SJCRH30 (cell line): Measurements from ENCODE around the gene NREP. TPM values are rescaled to one million over a fixed set of nuclear protein-coding genes. Genes with fewer than 3 reads are reported as not detected.

ENCODE experiments used
- DNase-seq, 2 experiments: peaks; one replicate each; pipeline ENCODE4 v3.0.0-alpha.2; 2015 to 2020
- H3K27ac ChIP-seq: fragments of 250-450 bp; sonication (Bioruptor Pico); 2 replicates; pipeline ENCODE4 v1.5.1; 2020; ENCODE audit warnings: mild to moderate bottlenecking, moderate library complexity
- H3K27me3 ChIP-seq: fragments of 250-450 bp; sonication (Bioruptor Pico); 2 replicates; pipeline ENCODE4 v1.5.1; 2020; ENCODE audit warnings: mild to moderate bottlenecking, moderate library complexity
- H3K36me3 ChIP-seq: fragments of 250-450 bp; sonication (Bioruptor Pico); 2 replicates; pipeline ENCODE4 v1.5.1; 2020; ENCODE audit warnings: mild to moderate bottlenecking, moderate library complexity
- H3K4me1 ChIP-seq: fragments of 250-450 bp; sonication (Bioruptor Pico); 2 replicates; pipeline ENCODE4 v1.5.1; 2020; ENCODE audit warnings: mild to moderate bottlenecking, moderate library complexity
- H3K4me3 ChIP-seq: fragments of 250-450 bp; sonication (Bioruptor Pico); 2 replicates; pipeline ENCODE4 v1.5.1; 2020; ENCODE audit warnings: mild to moderate bottlenecking, moderate library complexity
- H3K9me3 ChIP-seq: fragments of 250-450 bp; sonication (Bioruptor Pico); replicated peaks from 2 replicates; pipeline ENCODE4 v1.5.1; 2020; ENCODE audit warnings: mild to moderate bottlenecking, moderate library complexity
- total RNA-seq: library from RNA; depleted of rRNA; stranded (reverse); fragments of >200 nt; shearing (Covaris generic); gene quantifications from 2 replicates; pipeline ENCODE4 v1.2.3, GENCODE V29; 2014

The NREP gene
- total RNA-seq, 1 experiment from 2014 or later = 101 TPM

DNA sequence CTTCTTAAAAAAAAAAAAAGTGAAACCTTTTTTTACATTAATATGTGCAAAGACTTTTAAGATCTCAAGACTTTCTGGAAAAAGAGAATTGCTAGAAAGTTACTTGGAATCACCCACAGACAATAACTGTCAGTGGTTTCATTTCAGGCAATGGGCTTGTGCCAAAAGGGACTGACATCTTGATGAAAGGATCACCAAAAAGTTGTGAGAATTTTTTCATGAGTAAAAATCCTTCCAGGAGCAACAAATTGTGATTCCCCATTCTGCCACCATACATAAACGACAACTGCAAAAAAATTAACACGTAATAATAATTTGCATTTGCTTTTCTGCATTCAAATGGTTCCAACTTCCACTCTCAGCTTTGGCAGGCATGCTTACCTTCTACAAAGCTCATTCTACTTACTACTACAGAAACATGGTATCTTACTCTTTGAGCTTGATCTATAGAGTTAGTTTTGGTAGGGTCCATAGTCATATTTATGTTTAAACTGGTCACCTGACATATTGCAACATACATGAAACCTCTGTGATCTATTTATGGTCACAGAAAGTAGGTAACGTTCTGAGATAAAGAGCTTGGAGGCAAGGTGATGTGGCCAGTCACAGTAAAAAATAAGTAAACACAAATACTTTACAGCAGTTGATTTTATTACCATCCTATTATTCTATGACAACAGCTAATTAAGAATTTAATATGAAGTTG is 3.0 kb downstream of the NREP start:
- H3K27ac ChIP-seq = no peak overlapping the region
- H3K36me3 ChIP-seq = peaks cover 14% of the 10 kb centered on the region
- no peaks in the 10 kb centered on the region for H3K9me3 ChIP-seq
- DNase-seq = no peak
- no peaks in the 10 kb centered on the region for H3K27me3 ChIP-seq
- H3K4me3 ChIP-seq = no peak overlapping the region
- peaks cover 12% of the 10 kb centered on the region for H3K4me1 ChIP-seq

DNA sequence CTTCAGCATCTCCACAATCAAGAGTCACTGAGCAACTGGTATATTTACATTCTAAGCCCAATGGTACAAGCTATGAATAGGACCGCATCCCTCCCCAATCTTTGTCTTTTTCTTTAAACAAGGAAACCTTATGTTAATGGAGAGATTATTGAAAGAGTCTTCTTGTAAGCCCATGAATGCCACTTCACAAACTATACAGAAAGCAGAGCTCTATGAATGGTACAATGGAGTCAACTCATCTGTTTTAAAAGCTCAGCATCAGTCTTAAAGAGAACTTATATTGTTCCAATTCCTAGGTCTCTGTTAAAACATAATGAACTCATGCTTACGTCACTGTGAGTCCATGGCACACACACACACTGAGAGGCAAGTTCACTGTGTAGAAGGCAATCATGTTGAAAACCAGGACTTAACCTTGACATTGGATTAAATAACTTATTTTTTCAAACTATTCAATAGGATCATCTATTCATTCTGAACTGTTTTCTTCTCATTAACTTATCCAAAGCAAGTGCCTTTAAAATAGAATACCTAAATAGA is 4.5 kb downstream of the NREP start:
- peaks cover 6% of the 10 kb centered on the region; the same call in 1 of the 2 replicates for H3K4me1 ChIP-seq
- H3K4me3 ChIP-seq = no peak overlapping the region
- no peak overlapping the region for H3K27ac ChIP-seq

GRCh38 chr5:111749303-111750026 is 7.5 kb downstream of the NREP start:
- Histone ChIP-seq H3K9me3 (no peaks in the 10 kb centered on the region), H3K4me3 (no peak overlapping the region), H3K27me3 (no peaks in the 10 kb centered on the region), H3K27ac (no peak overlapping the region), H3K36me3 (peaks cover 16% of the 10 kb centered on the region), H3K4me1 (no peaks in the 10 kb centered on the region; the same call in 1 of the 2 replicates)
- no peak for DNase-seq

More for the DNA sequence above, 4.5 kb downstream of the NREP start:
- DNase-seq = no peak
- H3K27me3 ChIP-seq = no peaks in the 10 kb centered on the region
- no peaks in the 10 kb centered on the region for H3K9me3 ChIP-seq
- peaks cover 16% of the 10 kb centered on the region for H3K36me3 ChIP-seq

- H3K36me3 ChIP-seq = peaks cover 16% of the 10 kb centered on the region
- H3K4me1 ChIP-seq = peaks cover 3% of the 10 kb centered on the region
- H3K27me3 ChIP-seq = no peaks in the 10 kb centered on the region
- peak overlapping the region; percentile 18 for H3K27ac ChIP-seq
- no peaks in the 10 kb centered on the region for H3K9me3 ChIP-seq
- no peak overlapping the region for H3K4me3 ChIP-seq
- DNase-seq = peak in 1 of 2 experiments; percentile 36
These were observed 8.7 kb downstream of the NREP start for GRCh38 chr5:111748304-111748763.

DNA sequence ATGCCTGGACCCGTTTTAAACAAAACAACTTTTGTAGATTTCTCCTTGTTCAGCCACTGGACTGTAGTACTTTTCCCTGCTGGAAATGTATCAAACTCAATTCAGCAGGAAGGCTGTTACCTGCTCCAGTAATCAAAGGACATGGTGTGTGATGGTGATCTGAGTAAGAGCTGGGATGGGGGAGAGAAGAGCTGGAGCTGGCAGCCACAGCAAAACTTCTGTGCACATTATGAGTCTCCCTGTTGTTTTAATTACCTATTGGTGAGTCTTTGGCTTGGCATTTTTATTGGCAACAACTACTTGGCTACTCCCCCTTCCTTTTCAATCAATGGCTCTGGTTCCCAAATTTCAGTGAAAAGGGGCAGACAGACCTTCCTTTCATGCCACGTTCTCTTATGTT is 9.7 kb downstream of the NREP start:
- DNase-seq = no peak
- Histone ChIP-seq H3K4me1 (peaks cover 9% of the 10 kb centered on the region), H3K36me3 (peaks cover 16% of the 10 kb centered on the region), H3K9me3 (no peaks in the 10 kb centered on the region), H3K27me3 (no peaks in the 10 kb centered on the region), H3K27ac (no peak overlapping the region), H3K4me3 (no peak overlapping the region)

DNA sequence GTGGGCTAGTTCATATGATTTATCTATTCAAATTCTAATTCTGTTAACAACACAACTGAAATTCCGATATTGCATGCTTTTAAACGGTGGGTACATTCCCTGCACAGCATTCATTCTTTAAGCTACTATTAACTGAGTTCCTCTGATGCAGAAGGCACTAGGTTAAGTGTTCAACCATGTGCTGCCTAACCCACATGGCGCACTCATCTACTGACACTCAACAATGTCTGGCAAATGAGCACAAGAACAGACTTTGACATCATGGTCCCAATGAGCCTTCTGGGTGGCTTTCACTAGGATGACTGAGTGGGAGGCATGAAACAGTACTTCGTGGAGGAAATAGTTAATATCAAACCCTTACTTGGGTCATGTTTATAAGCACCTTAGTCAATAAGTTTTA is 10.2 kb downstream of the NREP start:
- peaks cover 14% of the 10 kb centered on the region for H3K4me1 ChIP-seq
- no peaks in the 10 kb centered on the region for H3K27me3 ChIP-seq
- no peaks in the 10 kb centered on the region for H3K9me3 ChIP-seq
- DNase-seq = no peak
- no peak overlapping the region for H3K27ac ChIP-seq
- peaks cover 16% of the 10 kb centered on the region for H3K36me3 ChIP-seq
- H3K4me3 ChIP-seq = no peak overlapping the region

GRCh38 chr5:111745075-111745739 is 11.8 kb downstream of the NREP start:
- H3K9me3 ChIP-seq = no peaks in the 10 kb centered on the region
- peaks cover 14% of the 10 kb centered on the region for H3K4me1 ChIP-seq
- no peak for DNase-seq
- peaks cover 8% of the 10 kb centered on the region for H3K36me3 ChIP-seq
- no peaks in the 10 kb centered on the region for H3K27me3 ChIP-seq
- H3K4me3 ChIP-seq = no peak overlapping the region
- H3K27ac ChIP-seq = no peak overlapping the region

DNA sequence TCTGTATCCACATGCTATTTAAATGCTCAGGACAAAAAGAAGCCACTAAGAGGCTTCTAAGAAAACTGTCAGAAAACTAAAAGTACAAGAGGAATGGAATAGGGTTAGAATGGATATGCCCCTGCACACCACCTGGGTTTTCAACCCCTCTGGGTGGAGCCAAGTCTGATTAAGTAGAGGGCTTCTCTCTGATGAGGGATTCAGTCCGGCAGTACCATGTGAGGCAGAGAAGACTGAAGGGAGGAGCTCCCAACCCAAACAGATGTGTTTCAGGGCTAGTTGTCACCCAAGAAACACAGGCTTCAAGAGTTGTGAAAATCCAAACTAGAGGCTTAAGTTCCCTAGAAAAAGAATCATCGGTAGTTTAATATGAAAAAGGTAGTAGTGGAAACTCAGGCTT is 12.5 kb downstream of the NREP start:
- Histone ChIP-seq H3K4me1 (peaks cover 14% of the 10 kb centered on the region), H3K9me3 (no peaks in the 10 kb centered on the region), H3K4me3 (no peak overlapping the region), H3K27me3 (no peaks in the 10 kb centered on the region), H3K36me3 (peaks cover 3% of the 10 kb centered on the region), H3K27ac (no peak overlapping the region)
- DNase-seq = no peak

GRCh38 chr5:111743988-111744387 is 13.0 kb downstream of the NREP start:
- peaks cover 2% of the 10 kb centered on the region for H3K36me3 ChIP-seq
- no peaks in the 10 kb centered on the region for H3K27me3 ChIP-seq
- no peak overlapping the region for H3K27ac ChIP-seq
- H3K4me1 ChIP-seq = peaks cover 14% of the 10 kb centered on the region
- DNase-seq = no peak
- no peaks in the 10 kb centered on the region for H3K9me3 ChIP-seq
- H3K4me3 ChIP-seq = no peak overlapping the region

DNA sequence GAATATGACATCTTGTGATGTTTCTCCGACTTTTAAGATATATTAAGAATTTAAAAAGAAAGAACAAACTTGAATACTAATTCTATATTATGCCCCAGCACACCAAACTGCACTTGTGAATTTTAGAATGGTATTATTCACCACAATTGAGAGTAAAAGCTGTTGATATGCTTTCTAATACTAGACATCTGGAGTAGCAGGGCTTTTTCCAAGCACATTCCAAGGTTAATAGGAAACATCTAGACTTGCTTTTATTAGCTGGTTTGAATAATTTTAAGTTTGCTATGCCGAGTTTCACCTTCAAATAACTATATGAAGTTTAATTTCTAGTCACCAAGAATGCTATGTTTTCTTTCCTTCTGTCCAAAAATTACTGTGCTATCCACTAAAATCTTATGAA is 13.5 kb downstream of the NREP start:
- Histone ChIP-seq H3K27me3 (no peaks in the 10 kb centered on the region), H3K27ac (no peak overlapping the region), H3K4me1 (peaks cover 14% of the 10 kb centered on the region), H3K4me3 (no peak overlapping the region), H3K9me3 (no peaks in the 10 kb centered on the region), H3K36me3 (no peaks in the 10 kb centered on the region; the same call in 1 of the 2 replicates)
- no peak for DNase-seq

DNA sequence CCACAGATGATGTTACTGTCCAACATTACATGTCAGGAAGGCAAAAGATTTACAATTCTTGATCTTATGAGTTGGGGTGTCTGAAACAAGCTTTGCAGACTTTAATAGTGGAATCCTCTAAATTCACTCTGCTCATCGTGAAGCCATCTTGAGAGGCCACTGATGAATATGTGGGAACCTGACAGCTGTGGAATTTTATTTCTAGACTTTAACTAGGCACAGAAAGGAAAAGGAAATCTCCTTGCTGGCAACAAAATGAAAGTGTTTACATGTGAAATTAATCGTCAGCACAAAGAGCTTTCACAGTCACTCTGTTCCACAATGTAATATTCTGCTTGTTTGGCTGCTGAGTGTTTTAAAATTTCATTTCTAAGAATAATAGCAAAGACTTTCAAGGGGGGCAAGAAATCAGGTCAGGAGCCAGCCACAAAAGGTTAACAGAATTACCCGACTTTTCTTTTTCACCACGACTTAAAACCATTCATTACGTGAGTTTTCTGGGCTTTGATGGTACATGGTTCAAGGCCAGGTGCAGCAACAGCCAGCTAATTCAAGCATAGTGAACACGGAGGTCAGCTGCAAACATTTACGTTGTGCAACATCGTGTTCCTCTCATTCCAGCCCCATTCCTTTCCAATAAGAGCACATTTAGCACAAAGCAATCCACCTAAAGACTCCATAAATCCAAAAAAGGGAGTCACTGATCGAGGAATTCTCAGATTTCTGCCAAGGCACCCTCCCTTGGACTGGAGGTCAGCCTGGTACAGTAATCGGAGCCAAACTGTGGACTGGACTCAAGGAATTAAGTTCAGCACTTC is 14.6 kb downstream of the NREP start:
- no peak overlapping the region for H3K4me3 ChIP-seq
- no peaks in the 10 kb centered on the region; the same call in 1 of the 2 replicates for H3K36me3 ChIP-seq
- no peaks in the 10 kb centered on the region for H3K9me3 ChIP-seq
- H3K4me1 ChIP-seq = peaks cover 14% of the 10 kb centered on the region
- H3K27ac ChIP-seq = peak overlapping the region; percentile 18; the same call in 1 of the 2 replicates
- DNase-seq = no peak
- no peaks in the 10 kb centered on the region for H3K27me3 ChIP-seq

- peaks cover 22% of the 10 kb centered on the region for H3K4me1 ChIP-seq
- no peak overlapping the region for H3K4me3 ChIP-seq
- DNase-seq = no peak
- no peaks in the 10 kb centered on the region for H3K9me3 ChIP-seq
- H3K36me3 ChIP-seq = no peaks in the 10 kb centered on the region; the same call in 1 of the 2 replicates
- H3K27ac ChIP-seq = no peak overlapping the region
- H3K27me3 ChIP-seq = no peaks in the 10 kb centered on the region
These were observed 15.7 kb downstream of the NREP start for GRCh38 chr5:111741278-111741677.

- Histone ChIP-seq H3K9me3 (no peaks in the 10 kb centered on the region), H3K4me1 (peaks cover 38% of the 10 kb centered on the region), H3K4me3 (no peak overlapping the region), H3K27me3 (no peaks in the 10 kb centered on the region), H3K27ac (no peak overlapping the region), H3K36me3 (no peaks in the 10 kb centered on the region; the same call in 1 of the 2 replicates)
- DNase-seq = no peak
These were observed 17.6 kb downstream of the NREP start for GRCh38 chr5:111739416-111739815.

DNA sequence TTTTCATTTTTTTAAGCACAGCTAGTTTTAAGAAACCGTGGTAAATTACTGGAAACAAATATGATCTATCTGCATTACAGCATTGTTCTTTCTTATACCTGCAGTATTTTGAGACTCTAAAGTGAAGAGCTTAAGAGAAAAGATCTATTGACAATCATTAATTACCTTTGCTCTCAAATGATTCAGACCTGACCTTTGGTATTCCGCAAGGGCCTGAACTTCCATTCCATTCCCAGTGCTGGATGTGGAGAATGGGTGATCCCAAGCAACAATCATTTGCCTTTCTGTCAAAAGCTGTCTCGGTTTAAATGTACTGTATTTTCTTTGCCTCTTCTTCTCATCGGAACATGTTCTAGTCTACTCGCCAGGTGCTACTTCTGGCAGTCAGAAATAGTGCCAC is 18.9 kb downstream of the NREP start:
- Histone ChIP-seq H3K36me3 (no peaks in the 10 kb centered on the region; the same call in 1 of the 2 replicates), H3K27me3 (no peaks in the 10 kb centered on the region), H3K9me3 (no peaks in the 10 kb centered on the region), H3K27ac (no peak overlapping the region), H3K4me3 (no peak overlapping the region), H3K4me1 (peaks cover 44% of the 10 kb centered on the region)
- DNase-seq = no peak
